HepG2 (cell line): ENCODE results near the gene IQGAP2. TPM values are rescaled to one million over a fixed set of nuclear protein-coding genes. Genes with fewer than 3 reads are reported as not detected.

ENCODE experiments used
- CBX5 ChIP-seq: sonication (generic); formaldehyde crosslinking; IDR thresholded peaks from 2 replicates; pipeline ENCODE4 v1.4.0; 2020; ENCODE audit warnings: missing genetic modification reagents, borderline replicate concordance
- CEBPB ChIP-seq: IDR thresholded peaks from 2 replicates; pipeline ENCODE4 v1.6.1; 2011; ENCODE audit warnings: low read depth, low read length, improper control_type of control experiment, borderline replicate concordance
- ELF4 ChIP-seq: sonication (generic); formaldehyde crosslinking; IDR thresholded peaks from 2 replicates; pipeline ENCODE4 v1.5.0; 2020; ENCODE audit warnings: missing genetic modification reagents, mild to moderate bottlenecking, moderate library complexity, borderline replicate concordance
- KAT8 ChIP-seq: IDR thresholded peaks from 2 replicates; pipeline ENCODE4 v1.6.1; 2016; ENCODE audit warnings: missing genetic modification reagents, missing compliant biosample characterization
- NFATC3 ChIP-seq: sonication (generic); formaldehyde crosslinking; IDR thresholded peaks from 2 replicates; pipeline ENCODE4 v1.5.1; 2020; ENCODE audit warnings: mild to moderate bottlenecking, missing genetic modification reagents
- PPARG ChIP-seq: conservative IDR thresholded peaks from 2 replicates; pipeline ENCODE4 v1.6.1; 2016; ENCODE audit warnings: missing biosample characterization, missing genetic modification reagents
- RAD21 ChIP-seq: fragments of 450-650 bp; formaldehyde crosslinking; IDR thresholded peaks from 2 replicates; pipeline ENCODE4 v1.5.0; 2020; ENCODE audit warnings: mild to moderate bottlenecking
- SMC3 ChIP-seq: IDR thresholded peaks from 2 replicates; pipeline ENCODE4 v1.6.1; 2011; ENCODE audit warnings: low read length, improper control_type of control experiment
- SOX6 ChIP-seq, 2 experiments: fragments of 450-650 bp in 1 of 2; sonication (generic) in 1 of 2; formaldehyde crosslinking in 1 of 2; IDR thresholded peaks; 2 replicates each; pipeline versions ENCODE4 v1.4.0 to v1.6.1; 2017 to 2020; ENCODE audit warnings: antibody characterized with exemption in 1 of 2, mild to moderate bottlenecking in 1 of 2, missing genetic modification reagents in 1 of 2
- SSRP1 ChIP-seq: IDR thresholded peaks from 2 replicates; pipeline ENCODE4 v1.6.1; 2016; ENCODE audit warnings: control low read depth
- STAG1 ChIP-seq: sonication (generic); formaldehyde crosslinking; IDR thresholded peaks from 2 replicates; pipeline ENCODE4 v1.4.0; 2020; ENCODE audit warnings: missing genetic modification reagents
- XRCC5 ChIP-seq: fragments of 200-400 bp; formaldehyde crosslinking; optimal IDR thresholded peaks from 2 replicates; pipeline ENCODE3; 2017; ENCODE audit warnings: mild to moderate bottlenecking, low read length
- polyA plus RNA-seq, 8 experiments: library from polyadenylated mRNA; depleted of rRNA in 3 of 8; stranded (reverse) in 7 of 8; unstranded in 1 of 8; fragments of >200 nt; fragmentation: Illumina TruSeq in 4 of 8; extraction: Trizol in 4 of 8; gene quantifications; 2 replicates each; pipeline versions ENCODE4 v1.2.1 to v1.2.3, GENCODE V29; 2011 to 2016; ENCODE audit warnings: low read depth in 4 of 8, missing spikeins in 1 of 8, mixed read lengths in 1 of 8; ENCODE audit not compliant: insufficient read depth in 1 of 8
- total RNA-seq, 5 experiments: library from RNA; depleted of rRNA; stranded (reverse); fragments of >200 nt; fragmentation: Illumina TruSeq; extraction: Trizol; gene quantifications; 2 replicates each; pipeline ENCODE4 v1.2.3, GENCODE V29; 2016; ENCODE audit warnings: low read depth in 1 of 5
- TF ChIP-seq, protein P1 (sequence below), 2 experiments: sonication (generic) in 1 of 2; formaldehyde crosslinking in 1 of 2; IDR thresholded peaks; 2 replicates each; pipeline versions ENCODE4 v1.4.0 to v1.6.1; 2016 to 2020; ENCODE audit warnings: borderline replicate concordance in 1 of 2, low read depth in 1 of 2, mild to moderate bottlenecking in 1 of 2, missing genetic modification reagents in 1 of 2
- TF ChIP-seq, protein P2 (sequence below): sonication (generic); formaldehyde crosslinking; IDR thresholded peaks from 2 replicates; pipeline ENCODE4 v1.5.1; 2020; ENCODE audit warnings: mild to moderate bottlenecking, moderate library complexity, missing genetic modification reagents
- TF ChIP-seq, protein P3 (sequence below): IDR thresholded peaks from 2 replicates; pipeline ENCODE4 v1.6.1; 2012; ENCODE audit warnings: low read depth, low read length, improper control_type of control experiment
- TF ChIP-seq, protein P4 (sequence below): IDR thresholded peaks from 2 replicates; pipeline ENCODE4 v1.6.1; 2018; ENCODE audit warnings: missing genetic modification reagents

The IQGAP2 gene
- total and polyA plus RNA-seq, 2 of the 13 experiments (the other 11 are each of a cell fraction or from before 2014, with no cell fraction given): 35.2 to 83.3 TPM

DNA sequence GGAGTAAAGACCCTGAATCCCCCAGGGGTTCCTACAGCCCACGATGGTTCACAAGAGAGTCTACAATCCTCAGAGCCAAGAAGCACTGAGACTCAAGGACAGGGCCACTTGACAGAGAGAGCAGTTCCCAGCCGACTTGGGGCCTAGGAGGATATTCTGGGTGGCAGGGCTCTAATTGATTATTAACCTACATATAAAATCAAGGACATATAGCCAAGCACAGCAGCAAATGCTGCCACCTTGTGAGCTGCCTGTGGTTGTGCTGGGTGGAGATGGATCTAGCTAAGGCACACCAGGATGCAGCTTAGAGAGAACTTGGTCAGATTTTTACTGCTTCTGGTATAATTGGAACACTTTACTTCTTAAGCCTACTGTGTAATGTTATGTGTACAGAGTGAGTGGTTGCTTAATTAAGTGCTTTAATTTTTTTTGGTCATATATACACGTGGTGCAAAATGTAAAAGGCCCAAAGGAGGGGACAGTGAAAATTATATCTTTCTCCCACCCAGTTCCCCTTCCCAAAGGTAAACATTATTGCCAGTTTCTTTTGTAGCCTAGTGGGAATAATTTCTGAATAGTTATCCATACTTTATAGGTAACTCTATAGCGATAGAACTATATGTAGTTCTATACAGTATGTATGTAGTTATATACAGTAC is 141.3 kb downstream of the IQGAP2 start (continued):
- TF ChIP-seq, protein P1, sequence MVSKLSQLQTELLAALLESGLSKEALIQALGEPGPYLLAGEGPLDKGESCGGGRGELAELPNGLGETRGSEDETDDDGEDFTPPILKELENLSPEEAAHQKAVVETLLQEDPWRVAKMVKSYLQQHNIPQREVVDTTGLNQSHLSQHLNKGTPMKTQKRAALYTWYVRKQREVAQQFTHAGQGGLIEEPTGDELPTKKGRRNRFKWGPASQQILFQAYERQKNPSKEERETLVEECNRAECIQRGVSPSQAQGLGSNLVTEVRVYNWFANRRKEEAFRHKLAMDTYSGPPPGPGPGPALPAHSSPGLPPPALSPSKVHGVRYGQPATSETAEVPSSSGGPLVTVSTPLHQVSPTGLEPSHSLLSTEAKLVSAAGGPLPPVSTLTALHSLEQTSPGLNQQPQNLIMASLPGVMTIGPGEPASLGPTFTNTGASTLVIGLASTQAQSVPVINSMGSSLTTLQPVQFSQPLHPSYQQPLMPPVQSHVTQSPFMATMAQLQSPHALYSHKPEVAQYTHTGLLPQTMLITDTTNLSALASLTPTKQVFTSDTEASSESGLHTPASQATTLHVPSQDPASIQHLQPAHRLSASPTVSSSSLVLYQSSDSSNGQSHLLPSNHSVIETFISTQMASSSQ (IDR thresholded peaks at IDR 0.05; ENCODE audit: low read depth): peak; percentile 54; the same call in 1 of the 2 replicates
- TF ChIP-seq, protein P1 (CRISPR knock-in tag; IDR thresholded peaks at IDR 0.05; ENCODE audit: borderline replicate concordance): peak; percentile 54; the same call in 1 of the 2 replicates
- TF ChIP-seq STAG1 (CRISPR knock-in tag) (peak; percentile 89), SOX6 (IDR thresholded peaks at IDR 0.05) (no peak), SOX6 (CRISPR knock-in tag; IDR thresholded peaks at IDR 0.05) (peak; percentile 39; the same call in 1 of the 2 replicates), PPARG (CRISPR knock-in tag) (0 out of 2 replicates have a peak, but pooled peaks have one; percentile 15), CEBPB (no peak), SSRP1 (CRISPR knock-in tag) (0 out of 2 replicates have a peak, but pooled peaks have one; percentile 46), KAT8 (peak; percentile 36; the same call in 1 of the 2 replicates), XRCC5 (peak; percentile 57), RAD21 (CRISPR knock-in tag) (peak; percentile 89), NFATC3 (no peak), SMC3 (peak; percentile 91), ELF4 (CRISPR knock-in tag) (no peak), CBX5 (no peak)
- TF ChIP-seq, protein P2, sequence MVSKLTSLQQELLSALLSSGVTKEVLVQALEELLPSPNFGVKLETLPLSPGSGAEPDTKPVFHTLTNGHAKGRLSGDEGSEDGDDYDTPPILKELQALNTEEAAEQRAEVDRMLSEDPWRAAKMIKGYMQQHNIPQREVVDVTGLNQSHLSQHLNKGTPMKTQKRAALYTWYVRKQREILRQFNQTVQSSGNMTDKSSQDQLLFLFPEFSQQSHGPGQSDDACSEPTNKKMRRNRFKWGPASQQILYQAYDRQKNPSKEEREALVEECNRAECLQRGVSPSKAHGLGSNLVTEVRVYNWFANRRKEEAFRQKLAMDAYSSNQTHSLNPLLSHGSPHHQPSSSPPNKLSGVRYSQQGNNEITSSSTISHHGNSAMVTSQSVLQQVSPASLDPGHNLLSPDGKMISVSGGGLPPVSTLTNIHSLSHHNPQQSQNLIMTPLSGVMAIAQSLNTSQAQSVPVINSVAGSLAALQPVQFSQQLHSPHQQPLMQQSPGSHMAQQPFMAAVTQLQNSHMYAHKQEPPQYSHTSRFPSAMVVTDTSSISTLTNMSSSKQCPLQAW: peak; percentile 59; the same call in 1 of the 2 replicates
- TF ChIP-seq, protein P3, sequence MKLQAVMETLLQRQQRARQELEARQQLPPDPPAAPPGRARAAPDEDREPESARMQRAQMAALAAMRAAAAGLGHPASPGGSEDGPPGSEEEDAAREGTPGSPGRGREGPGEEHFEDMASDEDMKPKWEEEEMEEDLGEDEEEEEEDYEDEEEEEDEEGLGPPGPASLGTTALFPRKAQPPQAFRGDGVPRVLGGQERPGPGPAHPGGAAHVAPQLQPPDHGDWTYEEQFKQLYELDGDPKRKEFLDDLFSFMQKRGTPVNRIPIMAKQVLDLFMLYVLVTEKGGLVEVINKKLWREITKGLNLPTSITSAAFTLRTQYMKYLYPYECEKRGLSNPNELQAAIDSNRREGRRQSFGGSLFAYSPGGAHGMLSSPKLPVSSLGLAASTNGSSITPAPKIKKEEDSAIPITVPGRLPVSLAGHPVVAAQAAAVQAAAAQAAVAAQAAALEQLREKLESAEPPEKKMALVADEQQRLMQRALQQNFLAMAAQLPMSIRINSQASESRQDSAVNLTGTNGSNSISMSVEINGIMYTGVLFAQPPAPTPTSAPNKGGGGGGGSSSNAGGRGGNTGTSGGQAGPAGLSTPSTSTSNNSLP: peak; percentile 98
- TF ChIP-seq, protein P4, sequence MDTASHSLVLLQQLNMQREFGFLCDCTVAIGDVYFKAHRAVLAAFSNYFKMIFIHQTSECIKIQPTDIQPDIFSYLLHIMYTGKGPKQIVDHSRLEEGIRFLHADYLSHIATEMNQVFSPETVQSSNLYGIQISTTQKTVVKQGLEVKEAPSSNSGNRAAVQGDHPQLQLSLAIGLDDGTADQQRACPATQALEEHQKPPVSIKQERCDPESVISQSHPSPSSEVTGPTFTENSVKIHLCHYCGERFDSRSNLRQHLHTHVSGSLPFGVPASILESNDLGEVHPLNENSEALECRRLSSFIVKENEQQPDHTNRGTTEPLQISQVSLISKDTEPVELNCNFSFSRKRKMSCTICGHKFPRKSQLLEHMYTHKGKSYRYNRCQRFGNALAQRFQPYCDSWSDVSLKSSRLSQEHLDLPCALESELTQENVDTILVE: no peak
